ENCODE measurements around the gene SNCA. TPM values are rescaled to one million over a fixed set of nuclear protein-coding genes. Genes with fewer than 3 reads are reported as not detected.

SNCA gene
- polyA plus RNA-seq, 2 of the 4 experiments (the other 2 are of a cell fraction): 0.13 to 0.37 TPM

- TF ChIP-seq CEBPB (IDR thresholded peaks at IDR 0.05) (no peak), POLR2A (IDR thresholded peaks at IDR 0.05; ENCODE audit: low read length) (no peak), NR3C1 (IDR thresholded peaks at IDR 0.05) (no peak)
- TF ChIP-seq, protein P1, sequence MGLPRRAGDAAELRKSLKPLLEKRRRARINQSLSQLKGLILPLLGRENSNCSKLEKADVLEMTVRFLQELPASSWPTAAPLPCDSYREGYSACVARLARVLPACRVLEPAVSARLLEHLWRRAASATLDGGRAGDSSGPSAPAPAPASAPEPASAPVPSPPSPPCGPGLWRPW (IDR thresholded peaks at IDR 0.05): no peak
These were observed 151.7 kb downstream of the SNCA start (continued) for GRCh38 chr4:89685277-89685676.

DNA sequence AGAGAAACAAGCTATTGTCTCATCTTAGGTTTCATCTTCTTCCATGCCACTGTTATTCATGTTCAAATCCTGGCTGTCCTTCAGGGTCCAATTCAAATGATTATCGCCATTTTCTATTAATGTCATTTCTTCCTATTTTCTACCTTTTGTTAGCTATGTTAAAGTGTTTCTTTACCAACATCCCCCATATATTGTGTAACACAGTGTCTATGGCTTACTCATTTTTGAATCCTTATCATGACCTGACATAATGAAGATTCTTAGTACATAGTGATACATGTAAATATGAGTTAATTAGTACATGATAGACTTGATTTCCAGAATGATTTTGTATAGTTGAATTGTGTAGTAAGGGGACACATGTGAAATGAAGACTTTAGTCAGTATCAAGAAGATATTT is 152.4 kb downstream of the SNCA start:
- 81% methylated on average over 1 of the region's 1 CpG for WGBS (ENCODE audit: missing lambda C conversion rate)
- Histone ChIP-seq H3K4me1 (no peaks in the 10 kb centered on the region), H3K9me3 (no peaks in the 10 kb centered on the region), H3K4me3 (no peak overlapping the region), H3K27ac (no peak overlapping the region), H3K4me2 (no peak overlapping the region)
- TF ChIP-seq ZNF302 (CRISPR knock-in tag; IDR thresholded peaks at IDR 0.05): no peak
- no peak for TF ChIP-seq RNF2 (IDR thresholded peaks at IDR 0.05; ENCODE audit: borderline replicate concordance, low read depth)
- no peak for TF ChIP-seq FOSL2 (IDR thresholded peaks at IDR 0.05)
- TF ChIP-seq FOSL2 (CRISPR knock-in tag; IDR thresholded peaks at IDR 0.05): no peak
- no peak for TF ChIP-seq ESRRA (IDR thresholded peaks at IDR 0.05; ENCODE audit: borderline replicate concordance, low read length)
- TF ChIP-seq TFCP2L1 (CRISPR knock-in tag; IDR thresholded peaks at IDR 0.05): no peak
- TF ChIP-seq GATA3 (IDR thresholded peaks at IDR 0.05; ENCODE audit: borderline replicate concordance): no peak
- TF ChIP-seq EP300 (IDR thresholded peaks at IDR 0.05): no peak
- DNase-seq (ENCODE audit: low read depth in 1 of 2, low spot score in 1 of 2): no peak
- ATAC-seq: no peak
- CTCF ChIA-PET: no interaction called here
- FAIRE-seq: no peak
- POLR2A ChIA-PET: no interaction called here

DNA sequence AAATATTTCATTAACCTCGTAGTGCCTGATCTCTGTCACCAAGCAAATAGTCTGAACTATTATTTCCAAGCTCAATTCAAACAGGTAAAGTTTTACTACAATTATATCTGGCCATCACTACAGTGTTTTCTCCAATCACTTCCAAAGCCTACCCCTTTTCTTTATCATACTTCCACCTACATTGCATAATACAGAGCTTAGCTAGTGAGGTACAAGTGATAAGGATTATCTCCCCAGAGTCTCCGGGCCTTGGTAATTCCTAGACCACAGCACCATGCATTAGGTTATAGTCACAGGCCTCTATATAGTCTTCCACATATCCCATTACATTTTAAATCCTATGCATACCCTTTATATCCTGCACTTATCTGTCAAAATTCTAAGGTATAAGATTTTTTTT is 154.2 kb downstream of the SNCA start:
- FAIRE-seq (no peak), ATAC-seq (no peak), DNase-seq (ENCODE audit: low read depth in 1 of 2, low spot score in 1 of 2) (no peak)
- WGBS (ENCODE audit: missing lambda C conversion rate): 15% methylated on average over 2 of the region's 2 CpGs
- Histone ChIP-seq H3K4me1 (no peaks in the 10 kb centered on the region), H3K27ac (no peak overlapping the region), H3K4me2 (no peak overlapping the region), H3K9me3 (no peaks in the 10 kb centered on the region), H3K4me3 (no peak overlapping the region)
- POLR2A ChIA-PET: no interaction called here
- TF ChIP-seq HOXA7 (CRISPR knock-in tag; IDR thresholded peaks at IDR 0.05) (no peak), RCOR1 (IDR thresholded peaks at IDR 0.05; ENCODE audit: low read depth, low read length) (no peak), TP53 (CRISPR knock-in tag; IDR thresholded peaks at IDR 0.05) (no peak), RNF2 (IDR thresholded peaks at IDR 0.05; ENCODE audit: borderline replicate concordance, low read depth) (no peak)
- CTCF ChIA-PET: no interaction called here

DNA sequence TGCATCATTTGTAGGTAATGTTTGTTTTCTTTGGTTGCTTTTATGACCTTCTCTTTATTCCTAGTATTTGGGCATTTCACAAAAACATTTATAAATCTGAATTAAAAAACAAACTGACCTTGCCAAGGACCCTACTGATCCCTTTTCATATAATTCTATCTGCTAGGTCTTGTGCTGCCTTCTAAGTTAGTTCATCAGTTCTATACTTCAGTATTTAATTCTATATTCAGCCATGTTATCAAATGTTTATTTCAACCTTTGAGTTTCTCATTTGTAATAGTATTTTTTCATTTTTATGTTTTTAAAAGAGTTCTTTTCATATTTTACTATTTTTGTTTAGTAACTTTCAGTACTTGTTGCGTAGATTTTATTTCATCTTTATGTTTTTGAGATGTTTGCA is 155.3 kb downstream of the SNCA start:
- H3K4me2 ChIP-seq: no peak overlapping the region
- ChIA-PET POLR2A (no interaction called here), CTCF (no interaction called here)
- WGBS (ENCODE audit: missing lambda C conversion rate): 65% methylated on average over 1 of the region's 1 CpG
- no peak overlapping the region for H3K4me3 ChIP-seq
- TF ChIP-seq RAD21 (conservative IDR thresholded peaks at IDR 0.05 in 1 of 2, IDR thresholded peaks at IDR 0.05 in 1 of 2) (no peak), ZNF302 (CRISPR knock-in tag; IDR thresholded peaks at IDR 0.05) (no peak), CBX2 (IDR thresholded peaks at IDR 0.05; ENCODE audit: borderline replicate concordance, low read depth) (no peak), CBX8 (IDR thresholded peaks at IDR 0.05) (no peak), EHMT2 (IDR thresholded peaks at IDR 0.05; ENCODE audit: low read depth) (no peak), EHF (CRISPR knock-in tag; IDR thresholded peaks at IDR 0.05) (no peak), HOXB13 (CRISPR knock-in tag; IDR thresholded peaks at IDR 0.05; ENCODE audit: low read depth) (no peak), BHLHE40 (IDR thresholded peaks at IDR 0.05; ENCODE audit: low read depth, low read length) (no peak), MYC (IDR thresholded peaks at IDR 0.05; ENCODE audit: borderline replicate concordance, low read length) (no peak)
- TF ChIP-seq, protein P1 (IDR thresholded peaks at IDR 0.05): no peak
- TF ChIP-seq, protein P2, sequence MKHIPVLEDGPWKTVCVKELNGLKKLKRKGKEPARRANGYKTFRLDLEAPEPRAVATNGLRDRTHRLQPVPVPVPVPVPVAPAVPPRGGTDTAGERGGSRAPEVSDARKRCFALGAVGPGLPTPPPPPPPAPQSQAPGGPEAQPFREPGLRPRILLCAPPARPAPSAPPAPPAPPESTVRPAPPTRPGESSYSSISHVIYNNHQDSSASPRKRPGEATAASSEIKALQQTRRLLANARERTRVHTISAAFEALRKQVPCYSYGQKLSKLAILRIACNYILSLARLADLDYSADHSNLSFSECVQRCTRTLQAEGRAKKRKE (CRISPR knock-in tag; IDR thresholded peaks at IDR 0.05; ENCODE audit: low read depth): no peak
- TF ChIP-seq, protein P3, sequence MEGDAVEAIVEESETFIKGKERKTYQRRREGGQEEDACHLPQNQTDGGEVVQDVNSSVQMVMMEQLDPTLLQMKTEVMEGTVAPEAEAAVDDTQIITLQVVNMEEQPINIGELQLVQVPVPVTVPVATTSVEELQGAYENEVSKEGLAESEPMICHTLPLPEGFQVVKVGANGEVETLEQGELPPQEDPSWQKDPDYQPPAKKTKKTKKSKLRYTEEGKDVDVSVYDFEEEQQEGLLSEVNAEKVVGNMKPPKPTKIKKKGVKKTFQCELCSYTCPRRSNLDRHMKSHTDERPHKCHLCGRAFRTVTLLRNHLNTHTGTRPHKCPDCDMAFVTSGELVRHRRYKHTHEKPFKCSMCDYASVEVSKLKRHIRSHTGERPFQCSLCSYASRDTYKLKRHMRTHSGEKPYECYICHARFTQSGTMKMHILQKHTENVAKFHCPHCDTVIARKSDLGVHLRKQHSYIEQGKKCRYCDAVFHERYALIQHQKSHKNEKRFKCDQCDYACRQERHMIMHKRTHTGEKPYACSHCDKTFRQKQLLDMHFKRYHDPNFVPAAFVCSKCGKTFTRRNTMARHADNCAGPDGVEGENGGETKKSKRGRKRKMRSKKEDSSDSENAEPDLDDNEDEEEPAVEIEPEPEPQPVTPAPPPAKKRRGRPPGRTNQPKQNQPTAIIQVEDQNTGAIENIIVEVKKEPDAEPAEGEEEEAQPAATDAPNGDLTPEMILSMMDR (IDR thresholded peaks at IDR 0.05): no peak
- no peak for FAIRE-seq
- no peak for DNase-seq (ENCODE audit: low read depth in 1 of 2, low spot score in 1 of 2)
- no peaks in the 10 kb centered on the region for H3K9me3 ChIP-seq
- H3K4me1 ChIP-seq: no peaks in the 10 kb centered on the region
- ATAC-seq: no peak
- H3K27ac ChIP-seq: no peak overlapping the region; a peak in 1 of 6 replicates
